Glutamatergic neuron (in vitro differentiated cells): ENCODE measurements around the gene C1QL1. TPM values are rescaled to one million over a fixed set of nuclear protein-coding genes. Genes with fewer than 3 reads are reported as not detected.

ENCODE experiments used
- DNase-seq: peaks from one replicate; pipeline ENCODE4 v3.0.0; 2022
- H3K27ac Mint-ChIP-seq: one replicate; pipeline ENCODE4 v1.8.0; 2020; ENCODE audit warnings: mild to moderate bottlenecking, mixed read lengths, inconsistent platforms; ENCODE audit not compliant: unreplicated experiment
- H3K27me3 Mint-ChIP-seq: one replicate; pipeline ENCODE4 v1.8.0; 2020; ENCODE audit warnings: mild to moderate bottlenecking, moderate library complexity, mixed read lengths, inconsistent platforms; ENCODE audit not compliant: unreplicated experiment
- H3K36me3 Mint-ChIP-seq: one replicate; pipeline ENCODE4 v1.8.0; 2020; ENCODE audit warnings: mild to moderate bottlenecking, mixed read lengths, inconsistent platforms; ENCODE audit not compliant: unreplicated experiment
- H3K4me1 Mint-ChIP-seq: one replicate; pipeline ENCODE4 v1.8.0; 2020; ENCODE audit warnings: mild to moderate bottlenecking, low read depth, mixed read lengths, inconsistent platforms; ENCODE audit not compliant: unreplicated experiment
- H3K4me3 Mint-ChIP-seq: one replicate; pipeline ENCODE4 v1.8.0; 2020; ENCODE audit warnings: mild to moderate bottlenecking, mixed read lengths, inconsistent platforms; ENCODE audit not compliant: unreplicated experiment
- H3K9me3 Mint-ChIP-seq: one replicate; pipeline ENCODE4 v1.8.0; 2020; ENCODE audit warnings: mild to moderate bottlenecking, moderate library complexity, mixed read lengths, inconsistent platforms; ENCODE audit not compliant: unreplicated experiment
- CTCF ChIP-seq: fragments of 200-600 bp; sonication (generic); IDR thresholded peaks from one replicate; pipeline ENCODE4 v1.5.0; 2021; ENCODE audit not compliant: partially characterized antibody, unreplicated experiment
- total RNA-seq: library from RNA; stranded (reverse); fragmentation: NEBNext Ultra II Directional; extraction: Animal tissue kit (Norgen Biotek cat#: 25700); gene quantifications from one replicate; pipeline ENCODE4 v1.2.1, GENCODE V29; 2021; ENCODE audit not compliant: unreplicated experiment

The C1QL1 gene
- total RNA-seq, 1 donor from 2014 or later = 14.6 TPM

DNA sequence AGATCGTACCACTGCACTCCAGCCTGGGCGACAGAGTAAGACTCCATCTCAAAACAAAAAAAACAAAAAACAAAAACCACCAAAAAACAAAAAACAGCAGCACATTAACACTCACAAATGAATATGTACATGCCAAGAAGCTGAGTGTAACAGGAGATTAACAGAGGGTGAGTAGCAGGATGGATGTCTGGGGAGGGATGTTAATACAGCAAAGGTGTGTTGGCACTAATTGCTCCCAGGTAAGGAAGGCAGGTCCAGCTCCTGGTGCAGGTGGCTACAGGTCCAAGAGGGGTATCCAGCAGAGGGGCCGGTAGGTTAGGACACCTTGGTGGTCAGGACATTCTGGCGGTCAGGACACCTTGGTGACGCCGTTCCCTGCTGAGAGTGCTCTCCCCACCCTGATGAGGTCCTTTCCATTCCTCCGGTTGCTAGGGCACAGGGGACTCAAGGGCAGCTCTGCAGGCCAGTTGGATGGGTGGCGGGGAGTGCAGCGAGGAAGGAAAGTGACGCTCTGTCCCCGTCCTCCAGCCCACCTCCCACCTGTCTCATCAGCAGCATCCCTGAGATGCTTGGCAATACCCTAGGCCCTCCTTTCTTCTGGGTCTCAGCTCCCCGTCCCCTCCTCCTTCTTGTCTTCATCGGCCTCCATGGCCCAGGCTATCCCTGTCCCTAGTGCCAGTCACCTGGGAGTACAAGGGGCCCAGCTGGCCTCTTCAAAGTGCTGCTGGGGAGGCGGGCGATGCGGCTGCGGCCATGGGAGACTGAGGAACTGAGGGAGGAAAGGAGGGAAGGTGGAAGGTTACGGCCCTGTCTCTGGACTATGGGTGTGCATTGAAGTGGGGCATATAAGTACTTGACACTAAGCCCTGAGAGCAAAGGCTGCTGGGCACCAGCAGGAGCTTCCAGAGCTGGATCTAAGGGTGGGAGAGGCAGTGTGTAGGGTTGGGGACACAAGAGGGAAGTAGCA lies 42.1 kb downstream of the C1QL1 start:
- no peak for TF ChIP-seq CTCF
- H3K36me3 Mint-ChIP-seq = no peaks in the 10 kb centered on the region
- no peak overlapping the region for H3K4me3 Mint-ChIP-seq
- H3K9me3 Mint-ChIP-seq = peaks cover 1% of the 10 kb centered on the region
- no peaks in the 10 kb centered on the region for H3K4me1 Mint-ChIP-seq
- H3K27me3 Mint-ChIP-seq = peaks cover 2% of the 10 kb centered on the region
- H3K27ac Mint-ChIP-seq = no peak overlapping the region
- no peak for DNase-seq

GRCh38 chr17:44924107-44924544 lies 44.0 kb downstream of the C1QL1 start:
- H3K36me3 Mint-ChIP-seq = no peaks in the 10 kb centered on the region
- H3K4me3 Mint-ChIP-seq = no peak overlapping the region
- H3K27ac Mint-ChIP-seq = no peak overlapping the region
- H3K9me3 Mint-ChIP-seq = peaks cover 4% of the 10 kb centered on the region
- peaks cover 5% of the 10 kb centered on the region for H3K4me1 Mint-ChIP-seq
- peaks cover 1% of the 10 kb centered on the region for H3K27me3 Mint-ChIP-seq
- DNase-seq = no peak
- TF ChIP-seq CTCF = no peak

DNA sequence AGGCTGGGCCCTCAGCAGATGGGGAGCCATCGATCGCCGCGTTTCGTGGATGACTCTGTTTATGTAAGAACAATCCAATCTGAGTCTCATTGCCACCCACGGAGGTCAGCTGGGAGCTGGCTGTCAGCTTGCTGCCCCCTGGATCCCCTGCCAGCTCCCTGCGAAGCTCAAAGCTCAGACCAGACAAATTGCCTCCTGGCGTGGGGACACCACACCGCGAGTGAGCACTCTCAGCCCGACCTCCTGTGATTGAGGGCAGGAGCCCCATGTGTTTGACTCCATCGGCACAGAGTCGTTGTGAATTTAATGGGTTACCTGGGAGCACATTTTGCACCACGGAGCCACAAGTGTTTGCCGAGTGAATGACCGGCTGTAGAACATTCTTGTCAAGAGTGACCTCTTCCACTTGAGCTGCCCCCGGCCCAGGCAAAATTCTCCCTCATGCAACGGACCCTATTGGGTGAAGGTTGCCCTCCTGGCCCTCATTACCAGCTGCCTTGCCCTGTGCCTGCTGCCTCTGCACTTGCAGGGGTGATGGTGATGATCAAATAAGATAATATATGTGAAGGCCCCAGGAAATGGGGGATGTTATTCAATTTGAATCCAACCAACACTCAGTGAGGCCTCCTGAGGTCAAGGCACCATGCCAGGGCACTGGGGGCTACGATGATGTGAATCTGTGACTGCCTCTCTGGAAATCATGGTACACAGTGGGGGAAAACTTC lies 45.2 kb downstream of the C1QL1 start:
- DNase-seq = no peak
- Mint-ChIP-seq H3K4me3 (no peak overlapping the region), H3K36me3 (no peaks in the 10 kb centered on the region), H3K9me3 (peaks cover 4% of the 10 kb centered on the region), H3K27me3 (peaks cover 1% of the 10 kb centered on the region), H3K27ac (no peak overlapping the region), H3K4me1 (peaks cover 5% of the 10 kb centered on the region)
- TF ChIP-seq CTCF = no peak

GRCh38 chr17:44922136-44922535 lies 46.0 kb downstream of the C1QL1 start:
- peaks cover 5% of the 10 kb centered on the region for H3K4me1 Mint-ChIP-seq
- H3K4me3 Mint-ChIP-seq = no peak overlapping the region
- no peak for DNase-seq
- no peak overlapping the region for H3K27ac Mint-ChIP-seq
- H3K27me3 Mint-ChIP-seq = peaks cover 1% of the 10 kb centered on the region
- no peaks in the 10 kb centered on the region for H3K36me3 Mint-ChIP-seq
- peaks cover 4% of the 10 kb centered on the region for H3K9me3 Mint-ChIP-seq
- no peak for TF ChIP-seq CTCF
